Stimulated activated CD4-positive, alpha-beta T cell treated with anti-CD3 and anti-CD28 coated beads, Interleukin-4, amount 100 ng/mL, for 24 hours (primary cell): Measurements from ENCODE around the gene HIPK2.

Source experiments
- DNase-seq: peaks from one replicate; pipeline ENCODE4 v3.0.0-alpha.2; 2020

The HIPK2 gene

GRCh38 chr7:139782932-139783331 lies 5.1 kb upstream of the HIPK2 start:
- DNase-seq: no peak

- peak; percentile 48 for DNase-seq
Observed at GRCh38 chr7:139777133-139777891, 486 bp downstream of the HIPK2 start.

GRCh38 chr7:139776486-139777132 lies 1.2 kb downstream of the HIPK2 start:
- peak; percentile 27 for DNase-seq

- DNase-seq: peak; percentile 64
Observed at GRCh38 chr7:139775829-139776266, 1.9 kb downstream of the HIPK2 start.

GRCh38 chr7:139774376-139774775 lies 3.4 kb downstream of the HIPK2 start:
- DNase-seq: no peak

- DNase-seq: no peak
Observed at GRCh38 chr7:139773371-139773770, 4.4 kb downstream of the HIPK2 start.

GRCh38 chr7:139772873-139773272 lies 4.9 kb downstream of the HIPK2 start:
- no peak for DNase-seq

GRCh38 chr7:139772115-139772514 lies 5.7 kb downstream of the HIPK2 start:
- DNase-seq: no peak

- no peak for DNase-seq
Observed at GRCh38 chr7:139771001-139771956, 6.5 kb downstream of the HIPK2 start.

- DNase-seq: no peak
Observed at GRCh38 chr7:139769761-139770160, 8.0 kb downstream of the HIPK2 start.

GRCh38 chr7:139769066-139769465 lies 8.7 kb downstream of the HIPK2 start:
- DNase-seq: no peak

GRCh38 chr7:139768249-139768824 lies 9.5 kb downstream of the HIPK2 start:
- DNase-seq: no peak

GRCh38 chr7:139767561-139767982 lies 10.2 kb downstream of the HIPK2 start:
- DNase-seq: no peak

- DNase-seq: no peak
Observed at GRCh38 chr7:139765143-139765542, 12.7 kb downstream of the HIPK2 start.

GRCh38 chr7:139763330-139763729 lies 14.5 kb downstream of the HIPK2 start:
- no peak for DNase-seq

GRCh38 chr7:139762886-139763285 lies 14.9 kb downstream of the HIPK2 start:
- no peak for DNase-seq

- DNase-seq: no peak
Observed at GRCh38 chr7:139758388-139758787, 19.4 kb downstream of the HIPK2 start.

GRCh38 chr7:139757968-139758367 lies 19.8 kb downstream of the HIPK2 start:
- DNase-seq: no peak

GRCh38 chr7:139753693-139754111 lies 24.1 kb downstream of the HIPK2 start:
- no peak for DNase-seq

GRCh38 chr7:139753081-139753692 lies 24.6 kb downstream of the HIPK2 start:
- no peak for DNase-seq

- no peak for DNase-seq
Observed at GRCh38 chr7:139752604-139753003, 25.2 kb downstream of the HIPK2 start.

- no peak for DNase-seq
Observed at GRCh38 chr7:139752148-139752547, 25.6 kb downstream of the HIPK2 start.
